Prostate gland (tissue), 2 donors: Measurements from ENCODE around the gene PLXND1.

Experiments
- POLR2AphosphoS5 ChIP-seq: sonication (generic); formaldehyde crosslinking; IDR thresholded peaks from one replicate; pipeline ENCODE4 v1.6.1; 2017; ENCODE audit warnings: antibody characterized with exemption
- TF ChIP-seq, protein P1 (sequence below), 4 experiments: fragments of 200-600 bp in 2 of 4; fragments of 450-650 bp in 2 of 4; sonication (generic) in 2 of 4; IDR thresholded peaks; 1 replicate in 3 of 4; 2 replicates in 1 of 4; pipeline ENCODE4 v1.5.1; 2016 to 2019; ENCODE audit warnings: antibody characterized with exemption in 4 of 4, mild to moderate bottlenecking in 2 of 4, moderate library complexity in 2 of 4

DNA sequence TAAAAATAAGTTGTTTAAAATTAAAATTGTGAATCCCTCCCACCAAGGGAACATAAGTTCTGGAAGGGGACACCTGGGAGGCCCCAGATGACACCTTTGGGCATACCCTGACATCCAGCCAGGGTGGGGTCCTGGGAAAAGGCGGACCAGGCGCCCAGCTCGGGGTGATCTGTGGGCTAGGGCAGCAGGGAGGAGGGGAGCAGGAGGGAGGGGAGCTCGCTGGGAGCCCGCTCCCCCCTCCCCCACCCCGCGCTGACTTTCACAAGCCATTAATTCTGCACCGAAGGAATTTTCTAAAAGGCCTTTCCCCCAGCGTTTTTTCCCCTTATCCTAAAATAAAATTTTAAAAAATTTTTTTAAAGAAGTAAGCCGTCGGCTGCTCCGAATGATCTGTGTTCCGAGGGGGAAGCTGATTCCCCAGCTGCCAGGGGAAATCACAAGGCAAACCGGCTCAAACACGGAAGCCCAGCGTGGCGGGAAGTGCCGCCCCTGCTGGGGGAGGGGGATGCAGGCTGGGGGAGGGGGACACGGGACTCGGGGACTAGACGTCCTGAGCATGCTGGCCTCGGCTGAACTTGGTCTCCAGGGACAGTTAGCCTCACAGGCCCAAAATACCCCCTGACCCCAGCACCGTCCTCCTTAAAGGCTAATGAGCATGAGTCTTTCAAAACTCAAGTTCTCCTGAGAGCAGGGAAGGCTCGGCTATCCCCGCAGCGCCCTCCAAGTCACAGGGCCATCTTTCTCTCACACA lies 13.9 kb downstream of the PLXND1 start:
- TF ChIP-seq, protein P1, sequence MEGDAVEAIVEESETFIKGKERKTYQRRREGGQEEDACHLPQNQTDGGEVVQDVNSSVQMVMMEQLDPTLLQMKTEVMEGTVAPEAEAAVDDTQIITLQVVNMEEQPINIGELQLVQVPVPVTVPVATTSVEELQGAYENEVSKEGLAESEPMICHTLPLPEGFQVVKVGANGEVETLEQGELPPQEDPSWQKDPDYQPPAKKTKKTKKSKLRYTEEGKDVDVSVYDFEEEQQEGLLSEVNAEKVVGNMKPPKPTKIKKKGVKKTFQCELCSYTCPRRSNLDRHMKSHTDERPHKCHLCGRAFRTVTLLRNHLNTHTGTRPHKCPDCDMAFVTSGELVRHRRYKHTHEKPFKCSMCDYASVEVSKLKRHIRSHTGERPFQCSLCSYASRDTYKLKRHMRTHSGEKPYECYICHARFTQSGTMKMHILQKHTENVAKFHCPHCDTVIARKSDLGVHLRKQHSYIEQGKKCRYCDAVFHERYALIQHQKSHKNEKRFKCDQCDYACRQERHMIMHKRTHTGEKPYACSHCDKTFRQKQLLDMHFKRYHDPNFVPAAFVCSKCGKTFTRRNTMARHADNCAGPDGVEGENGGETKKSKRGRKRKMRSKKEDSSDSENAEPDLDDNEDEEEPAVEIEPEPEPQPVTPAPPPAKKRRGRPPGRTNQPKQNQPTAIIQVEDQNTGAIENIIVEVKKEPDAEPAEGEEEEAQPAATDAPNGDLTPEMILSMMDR (IDR thresholded peaks at IDR 0.05), result no peak
- TF ChIP-seq POLR2AphosphoS5, result no peak
